GM12878 (cell line): ENCODE measurements around the gene NHS. TPM values are rescaled to one million over a fixed set of nuclear protein-coding genes. Genes with fewer than 3 reads are reported as not detected.
"Not testable (repeated sequence)": the region's sequence is repeated elsewhere in the genome, so short reads cannot be mapped to it uniquely, and the experiment has no call there.

Source experiments
- ATAC-seq: fragments of 200-7000 bp; cut with Tn5 transposase; 3 replicates; pipeline ENCODE4 v1.9.1; 2020; ENCODE audit warnings: mild to moderate bottlenecking, moderate library complexity
- BruUV-seq: library from RNA; stranded (reverse); fragments of 400-500 nt; replicated peaks from 2 replicates; lab custom pipeline; 2021; lab: Mats Ljungman, UMichigan
- CTCF ChIA-PET: fragments of 300-600 bp; sonication (Branson Sonifier 250); formaldehyde crosslinking; extraction: SDS; loops from one replicate; lab custom pipeline; 2021; ENCODE audit warnings: inconsistent platforms; lab: Yijun Ruan, JAX
- POLR2A ChIA-PET: fragments of 350-600 bp; formaldehyde crosslinking; extraction: SDS; loops from one replicate; lab custom pipeline; 2021; ENCODE audit warnings: inconsistent platforms; lab: Charles Lee
- RAD21 ChIA-PET: fragments of 300-600 bp; sonication (Branson Sonifier 250); formaldehyde crosslinking; loops from one replicate; lab custom pipeline; 2023; ENCODE audit warnings: antibody characterized with exemption; ENCODE audit not compliant: unreplicated experiment; lab: Charles Lee
- SMC1A ChIA-PET: fragments of 300-600 bp; sonication (Branson Sonifier 250); formaldehyde crosslinking; loops from one replicate; lab custom pipeline; 2023; ENCODE audit not compliant: unreplicated experiment, uncharacterized antibody; lab: Charles Lee
- DNase-seq: peaks from one replicate; pipeline ENCODE4 v3.0.0-alpha.2; 2011; ENCODE audit warnings: low read depth, low spot score
- FAIRE-seq: peaks from 3 replicates; lab custom pipeline; 2011; peaks lifted over from hg19 to GRCh38; lab: Jason Lieb, UNC
- H2AFZ ChIP-seq: 2 replicates; pipeline ENCODE4 v1.6.0; 2011; ENCODE audit warnings: low read depth, low read length, control low read depth; ENCODE audit not compliant: control insufficient read depth
- H3K27ac ChIP-seq: 2 replicates; pipeline ENCODE4 v1.5.1; 2011; ENCODE audit warnings: control low read depth; ENCODE audit not compliant: control insufficient read depth, insufficient read depth
- H3K27me3 ChIP-seq, 2 experiments: replicated peaks in 1 of 2; 2 replicates each; pipeline versions ENCODE4 v1.6.0 to v1.6.1; 2011; ENCODE audit warnings: low read length in 1 of 2; ENCODE audit not compliant: control insufficient read depth in 2 of 2, insufficient read depth in 2 of 2
- H3K36me3 ChIP-seq, 2 experiments: 2 replicates each; pipeline ENCODE4 v1.5.1; 2011; ENCODE audit warnings: low read length in 1 of 2; ENCODE audit not compliant: control insufficient read depth in 2 of 2, insufficient read depth in 2 of 2
- H3K4me1 ChIP-seq: 2 replicates; pipeline ENCODE4 v1.6.1; 2011; ENCODE audit warnings: mild to moderate bottlenecking, low read length, moderate library complexity, mixed read lengths; ENCODE audit not compliant: control insufficient read depth, insufficient read depth
- H3K4me2 ChIP-seq: 2 replicates; pipeline ENCODE4 v1.6.0; 2011; ENCODE audit warnings: control low read depth; ENCODE audit not compliant: control insufficient read depth, insufficient read depth
- H3K4me3 ChIP-seq: fragments of 200-600 bp; sonication (generic); 2 replicates; pipeline ENCODE4 v1.5.1; 2016
- H3K79me2 ChIP-seq: 2 replicates; pipeline ENCODE4 v1.6.0; 2011; ENCODE audit warnings: low read length; ENCODE audit not compliant: control insufficient read depth, insufficient read depth
- H3K9ac ChIP-seq: 2 replicates; pipeline ENCODE4 v1.8.0; 2011; ENCODE audit warnings: low read length, control low read depth, mixed read lengths; ENCODE audit not compliant: control insufficient read depth, insufficient read depth
- H3K9me3 ChIP-seq: replicated peaks from 3 replicates; pipeline ENCODE4 v1.5.1; 2011; ENCODE audit warnings: mild to moderate bottlenecking, low read length; ENCODE audit not compliant: control insufficient read depth, insufficient read depth
- H4K20me1 ChIP-seq: 2 replicates; pipeline ENCODE4 v1.6.0; 2011; ENCODE audit not compliant: control insufficient read depth, insufficient read depth
- ATF2 ChIP-seq: IDR thresholded peaks from 2 replicates; pipeline ENCODE4 v1.6.1; 2012; ENCODE audit warnings: low read length, inconsistent platforms
- BRCA1 ChIP-seq: IDR thresholded peaks from 2 replicates; pipeline ENCODE4 v1.6.1; 2011; ENCODE audit warnings: low read depth, low read length, improper control_type of control experiment
- FOS ChIP-seq: IDR thresholded peaks from 3 replicates; pipeline ENCODE4 v1.6.1; 2011; ENCODE audit warnings: borderline replicate concordance; ENCODE audit not compliant: insufficient read length; ENCODE audit errors: extremely low read depth
- GATAD2B ChIP-seq: fragments of 450-650 bp; conservative IDR thresholded peaks from 2 replicates; pipeline ENCODE4 v1.6.1; 2017; ENCODE audit warnings: low read depth, mild to moderate bottlenecking, moderate library complexity
- IRF3 ChIP-seq: fragments of 450-650 bp; IDR thresholded peaks from 2 replicates; pipeline ENCODE4 v1.6.1; 2014; ENCODE audit warnings: mild to moderate bottlenecking
- MEF2B ChIP-seq: fragments of 450-650 bp; IDR thresholded peaks from 2 replicates; pipeline ENCODE4 v1.6.1; 2018; ENCODE audit warnings: mild to moderate bottlenecking, moderate library complexity; ENCODE audit not compliant: partially characterized antibody, poor library complexity, severe bottlenecking
- NKRF ChIP-seq: fragments of 450-650 bp; conservative IDR thresholded peaks from 2 replicates; pipeline ENCODE4 v1.6.1; 2017; ENCODE audit warnings: mild to moderate bottlenecking, moderate library complexity
- RCOR1 ChIP-seq: conservative IDR thresholded peaks from 2 replicates; pipeline ENCODE4 v1.6.1; 2012; ENCODE audit warnings: low read depth, low read length, improper control_type of control experiment
- TCF3 ChIP-seq: IDR thresholded peaks from 2 replicates; pipeline ENCODE4 v1.6.1; 2012; ENCODE audit warnings: low read depth, mild to moderate bottlenecking, low read length, borderline replicate concordance; ENCODE audit not compliant: insufficient read depth
- YY1 ChIP-seq: IDR thresholded peaks from 2 replicates; pipeline ENCODE4 v1.6.1; 2011; ENCODE audit warnings: low read depth, mild to moderate bottlenecking, low read length
- ZNF384 ChIP-seq: IDR thresholded peaks from 2 replicates; pipeline ENCODE4 v1.6.1; 2012; ENCODE audit warnings: low read depth, mild to moderate bottlenecking, low read length, improper control_type of control experiment, borderline replicate concordance
- WGBS: methylation state at CpG from one replicate; pipeline ENCODE4 v1.1.6; 2016; ENCODE audit warnings: low lambda C conversion rate; ENCODE audit not compliant: insufficient replicate concordance, insufficient coverage; ENCODE audit errors: missing lambda C conversion rate; 5-methylcytosine and 5-hydroxymethylcytosine counted together
- in situ Hi-C: fragments of 300-500 bp; cut with MboI; formaldehyde crosslinking; loops from 9 replicates; pipeline ENCODE4 v1.14.3; 2018; ENCODE audit warnings: mixed read lengths
- intact Hi-C: fragments of 100-400 bp; cut with micrococcal nuclease; formaldehyde crosslinking; loops from one replicate; pipeline ENCODE4 v1.14.2; 2022; ENCODE audit not compliant: unreplicated experiment
- polyA plus RNA-seq, 11 experiments: library from polyadenylated mRNA; depleted of rRNA in 4 of 11; unstranded in 6 of 11; stranded (reverse) in 5 of 11; fragments of >200 nt; fragmentation: Nextera tagmentation in 4 of 11; fragmentation: Illumina TruSeq in 1 of 11; extraction: Ambion mirVana in 4 of 11; extraction: Trizol in 1 of 11; gene quantifications; 1 replicate in 1 of 11; 2 replicates in 10 of 11; pipeline versions ENCODE4 v1.2.1 to v1.2.3, GENCODE V29; 2011 to 2016; ENCODE audit warnings: inconsistent platforms in 2 of 11, missing spikeins in 2 of 11, low read depth in 1 of 11
- total RNA-seq, 4 experiments: library from RNA; depleted of rRNA in 3 of 4; stranded (reverse); fragments of >200 nt in 3 of 4; fragmentation: Illumina TruSeq in 1 of 4; extraction: Trizol in 1 of 4; gene quantifications; 2 replicates each; pipeline versions ENCODE4 v1.2.1 to v1.2.3, GENCODE V29; 2013 to 2021

NHS gene
- total and polyA plus RNA-seq, 10 of the 15 experiments (the other 5 are each of a cell fraction or from before 2014, with no cell fraction given) = under 0.01 to 0.07 (median 0.03) TPM; not detected in 7

- H3K36me3 ChIP-seq = no peaks in the 10 kb centered on the region
- ATAC-seq = no peak
- CTCF ChIA-PET = interaction anchor here (1.4 kb wide), 1 partner anchor 23 kb away, joined by 3 read pairs; no protein-coding TSS in a partner anchor
- RAD21 ChIA-PET = no interaction called here
- WGBS = 0% methylated on average over 2 of the region's 2 CpGs
- H2AFZ ChIP-seq = no peak overlapping the region
- no peaks in the 10 kb centered on the region for H3K4me1 ChIP-seq
- H3K4me3 ChIP-seq = no peak overlapping the region
- no peak overlapping the region for H3K9ac ChIP-seq
- no peak overlapping the region for H3K27ac ChIP-seq
- no peak for FAIRE-seq
- H3K4me2 ChIP-seq = no peak overlapping the region
- SMC1A ChIA-PET = no interaction called here
- in situ Hi-C loops = no loop called here
- POLR2A ChIA-PET = no interaction called here
- no peaks in the 10 kb centered on the region for H3K9me3 ChIP-seq
- H3K79me2 ChIP-seq = no peaks in the 10 kb centered on the region
- no TSS peak for BruUV-seq
- no peaks in the 10 kb centered on the region for H3K27me3 ChIP-seq
- no peaks in the 10 kb centered on the region for H4K20me1 ChIP-seq
- DNase-seq = no peak
- intact Hi-C loops = no loop called here
- TF ChIP-seq YY1 (no peak), TCF3 (no peak), MEF2B (no peak), RCOR1 (no peak), ATF2 (no peak), GATAD2B (no peak), NKRF (no peak), BRCA1 (no peak), FOS (no peak), IRF3 (no peak), ZNF384 (no peak)
Observed at GRCh38 chrX:17567821-17568220, 192.8 kb downstream of the NHS start.

GRCh38 chrX:17568804-17569203, 193.8 kb downstream of the NHS start:
- H4K20me1 ChIP-seq, FAIRE-seq, H3K4me2 ChIP-seq, RAD21 ChIA-PET, CTCF ChIA-PET, H3K4me1 ChIP-seq, DNase-seq, H3K9me3 ChIP-seq, POLR2A ChIA-PET, H3K4me3 ChIP-seq, in situ Hi-C loops, H3K27me3 ChIP-seq, BruUV-seq, H3K79me2 ChIP-seq, ATAC-seq, intact Hi-C loops, H3K27ac ChIP-seq, SMC1A ChIA-PET, H3K9ac ChIP-seq, H3K36me3 ChIP-seq, H2AFZ ChIP-seq: not testable (repeated sequence)
- 27% methylated on average over 3 of the region's 3 CpGs for WGBS
